Heart right ventricle (tissue), 16 donors: ENCODE results near the gene ACTBL2. TPM values are rescaled to one million over a fixed set of nuclear protein-coding genes. Genes with fewer than 3 reads are reported as not detected.

ENCODE experiments used
- ATAC-seq, 8 donors: fragments of 200-7000 bp; cut with Tn5 transposase; one replicate each; pipeline ENCODE4 v1.9.1; 2020; ENCODE audit warnings: mild to moderate bottlenecking in 8 of 8, moderate library complexity in 8 of 8, moderate number of reproducible peaks in 1 of 8
- DNase-seq, 2 donors: peaks; one replicate each; pipeline ENCODE4 v3.0.0-alpha.2; 2020
- H3K27ac ChIP-seq, 10 donors: fragments of 200-600 bp; sonication (generic) in 2 of 10; one replicate each; pipeline versions ENCODE4 v1.5.0 to v1.8.0; 2020 to 2022; ENCODE audit warnings: mild to moderate bottlenecking in 3 of 10
- H3K27me3 ChIP-seq, 7 donors: fragments of 200-600 bp; one replicate each; pipeline ENCODE4 v1.8.0; 2021 to 2022; ENCODE audit warnings: mild to moderate bottlenecking in 2 of 7
- H3K36me3 ChIP-seq, 9 donors: fragments of 200-600 bp; sonication (generic) in 1 of 9; one replicate each; pipeline versions ENCODE4 v1.5.0 to v1.8.0; 2020 to 2022; ENCODE audit warnings: mild to moderate bottlenecking in 2 of 9
- H3K4me1 ChIP-seq, 9 donors: fragments of 200-600 bp; sonication (generic) in 1 of 9; one replicate each; pipeline versions ENCODE4 v1.5.0 to v1.8.0; 2020 to 2022; ENCODE audit warnings: mild to moderate bottlenecking in 4 of 9
- H3K4me3 ChIP-seq, 10 donors: fragments of 200-600 bp; sonication (generic) in 2 of 10; one replicate each; pipeline versions ENCODE4 v1.5.0 to v1.8.0; 2020 to 2022; ENCODE audit warnings: mild to moderate bottlenecking in 7 of 10, moderate library complexity in 2 of 10
- H3K9me3 ChIP-seq, 11 donors: fragments of 200-600 bp in 10 of 11; sonication (generic) in 2 of 11; one replicate each; pipeline versions ENCODE4 v1.5.0 to v1.8.0; 2013 to 2022; ENCODE audit warnings: mild to moderate bottlenecking in 2 of 11, control low read depth in 1 of 11, moderate library complexity in 1 of 11
- WGBS, 2 donors: extraction: QIAGEN DNeasy Blood & Tissue Kit; methylation state at CpG; one replicate each; pipeline ENCODE4 v1.1.7; 2013; ENCODE audit warnings: inconsistent platforms in 1 of 2; 5-methylcytosine and 5-hydroxymethylcytosine counted together
- intact Hi-C, 10 donors: fragments of 100-400 bp; cut with DNase I; formaldehyde crosslinking; loops; one replicate each; pipeline versions ENCODE4 v1.11.1 to v1.14.2; 2022
- polyA plus RNA-seq, 2 donors: library from polyadenylated mRNA; stranded (reverse); fragments of 200-250 nt; gene quantifications; one replicate each; pipeline ENCODE4 v1.2.3, GENCODE V29; 2013
- total RNA-seq, 10 donors: library from RNA; stranded (reverse); fragmentation: NEBNext Ultra II Directional in 3 of 10; extraction: Animal tissue kit (Norgen Biotek cat#: 25700) in 3 of 10; gene quantifications; one replicate each; pipeline versions ENCODE4 v1.2.1 to v1.2.4, GENCODE V29; 2021 to 2023
- TF ChIP-seq, protein P1 (sequence below), 9 donors: fragments of 200-600 bp; sonication (generic) in 2 of 9; IDR thresholded peaks; one replicate each; pipeline versions ENCODE4 v1.5.0 to v1.8.0; 2021 to 2022; ENCODE audit warnings: antibody characterized with exemption in 9 of 9, mild to moderate bottlenecking in 5 of 9, moderate library complexity in 1 of 9
- donor health status: Arrhythmogenic right ventricular cardiomyopathy.
- donor health status: ischemic (EF 13 %, LVEDD 7.1; RV severe dilation, severe dysfunction).
- donor health status: healthy with polysubstance abuse.
- donor health status: DM: no; HTN: yes; CAD: no.
- donor health status: DM: no; HTN: no; CAD: no.
- donor health status: ischemic (EF 25% LVEDD 6.9; RV normal size, moderate dysfunction).
- donor health status: ischemic (EF 25% LVEDD 5.7; RV mildly dilated, moderate dysfunction).
- donor health status: healthy.
- donor health status: DM: yes; HTN: yes; CAD: no.
- donor health status: Ischemic cardiomyopathy.
- donor health status: ischemic (EF 35%, LVEDD 5.7; RV mildly dilated, moderate dysfunction).
- donor health status: nonischemic (EF 11% LVEDD 7.7; RV severe dilation, severe dysfunction).
- donor health status: DM: yes; HTN: yes; CAD: no.
- donor health status: PGD.
- donor health status: ischemic (EF 29% LVEDD 5.4; RV normal size, mild dysfunction).
- donor health status: nonischemic (EF 23%, LVEDD 6.1; RV moderate dilation, normal function).

Gene ACTBL2
- total and polyA plus RNA-seq, 12 donors = not detected

DNA sequence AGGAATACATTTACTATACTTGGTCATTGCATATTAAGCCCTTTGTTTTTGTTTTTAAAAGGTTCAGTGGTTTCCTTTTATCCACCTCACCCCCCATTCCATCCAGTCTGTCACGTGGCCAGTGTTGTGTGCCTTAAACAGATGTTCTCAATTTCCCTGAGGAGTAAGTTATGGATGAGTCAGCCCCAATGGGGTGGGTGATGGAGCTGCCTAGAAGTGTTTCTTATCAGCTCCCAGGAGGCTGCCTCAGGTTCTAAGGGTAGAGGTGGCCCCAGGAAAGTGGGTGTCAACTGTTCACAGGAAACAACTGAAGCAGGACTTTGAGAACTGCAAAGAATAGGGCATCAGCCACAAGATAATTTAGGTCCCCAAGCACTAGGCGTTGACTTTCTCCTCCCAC lies 41.1 kb downstream of the ACTBL2 start:
- Histone ChIP-seq H3K27ac (no peak overlapping the region), H3K9me3 (no peaks in the 10 kb centered on the region), H3K4me1 (peaks cover 0 to 43% (median 17%) of the 10 kb centered on the region in 9 donors), H3K27me3 (no peaks in the 10 kb centered on the region), H3K4me3 (no peak overlapping the region), H3K36me3 (no peaks in the 10 kb centered on the region)
- ATAC-seq (peak in 2 of 8 donors; percentile 9 to 30), DNase-seq (no peak)
- TF ChIP-seq, protein P1, sequence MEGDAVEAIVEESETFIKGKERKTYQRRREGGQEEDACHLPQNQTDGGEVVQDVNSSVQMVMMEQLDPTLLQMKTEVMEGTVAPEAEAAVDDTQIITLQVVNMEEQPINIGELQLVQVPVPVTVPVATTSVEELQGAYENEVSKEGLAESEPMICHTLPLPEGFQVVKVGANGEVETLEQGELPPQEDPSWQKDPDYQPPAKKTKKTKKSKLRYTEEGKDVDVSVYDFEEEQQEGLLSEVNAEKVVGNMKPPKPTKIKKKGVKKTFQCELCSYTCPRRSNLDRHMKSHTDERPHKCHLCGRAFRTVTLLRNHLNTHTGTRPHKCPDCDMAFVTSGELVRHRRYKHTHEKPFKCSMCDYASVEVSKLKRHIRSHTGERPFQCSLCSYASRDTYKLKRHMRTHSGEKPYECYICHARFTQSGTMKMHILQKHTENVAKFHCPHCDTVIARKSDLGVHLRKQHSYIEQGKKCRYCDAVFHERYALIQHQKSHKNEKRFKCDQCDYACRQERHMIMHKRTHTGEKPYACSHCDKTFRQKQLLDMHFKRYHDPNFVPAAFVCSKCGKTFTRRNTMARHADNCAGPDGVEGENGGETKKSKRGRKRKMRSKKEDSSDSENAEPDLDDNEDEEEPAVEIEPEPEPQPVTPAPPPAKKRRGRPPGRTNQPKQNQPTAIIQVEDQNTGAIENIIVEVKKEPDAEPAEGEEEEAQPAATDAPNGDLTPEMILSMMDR (IDR thresholded peaks at IDR 0.05) = no peak
- 51 to 69% methylated on average over 2 of the region's 2 CpGs for WGBS, 2 donors
- intact Hi-C loops = no loop called here

DNA sequence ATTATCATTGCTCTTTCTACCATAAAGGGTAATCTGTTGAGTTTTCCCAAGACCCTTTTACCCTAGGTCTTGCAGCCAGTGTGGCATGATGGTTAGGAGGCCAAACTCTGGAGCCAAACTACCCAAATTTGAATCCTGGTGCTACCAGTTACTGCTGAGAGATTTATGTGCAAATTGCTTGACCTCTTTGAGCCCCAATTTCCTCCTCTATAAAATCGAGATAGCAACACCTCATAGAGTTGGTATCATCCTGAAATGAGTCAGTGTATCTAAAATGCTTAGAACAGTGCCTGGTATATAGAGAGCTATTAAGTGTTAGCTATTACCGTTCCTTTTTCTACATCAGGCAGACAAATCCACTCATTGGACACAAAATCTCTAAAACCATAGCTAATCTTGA lies 43.0 kb downstream of the ACTBL2 start:
- Histone ChIP-seq H3K27ac (no peak overlapping the region), H3K9me3 (no peaks in the 10 kb centered on the region), H3K4me1 (peaks cover 0 to 35% (median 10%) of the 10 kb centered on the region in 9 donors), H3K27me3 (no peaks in the 10 kb centered on the region), H3K4me3 (no peak overlapping the region), H3K36me3 (no peaks in the 10 kb centered on the region)
- ATAC-seq (no peak), DNase-seq (no peak)
- TF ChIP-seq, protein P1 (IDR thresholded peaks at IDR 0.05) = no peak
- WGBS, 2 donors = 87 to 94% methylated on average over 2 of the region's 2 CpGs
- intact Hi-C loops = no loop called here

DNA sequence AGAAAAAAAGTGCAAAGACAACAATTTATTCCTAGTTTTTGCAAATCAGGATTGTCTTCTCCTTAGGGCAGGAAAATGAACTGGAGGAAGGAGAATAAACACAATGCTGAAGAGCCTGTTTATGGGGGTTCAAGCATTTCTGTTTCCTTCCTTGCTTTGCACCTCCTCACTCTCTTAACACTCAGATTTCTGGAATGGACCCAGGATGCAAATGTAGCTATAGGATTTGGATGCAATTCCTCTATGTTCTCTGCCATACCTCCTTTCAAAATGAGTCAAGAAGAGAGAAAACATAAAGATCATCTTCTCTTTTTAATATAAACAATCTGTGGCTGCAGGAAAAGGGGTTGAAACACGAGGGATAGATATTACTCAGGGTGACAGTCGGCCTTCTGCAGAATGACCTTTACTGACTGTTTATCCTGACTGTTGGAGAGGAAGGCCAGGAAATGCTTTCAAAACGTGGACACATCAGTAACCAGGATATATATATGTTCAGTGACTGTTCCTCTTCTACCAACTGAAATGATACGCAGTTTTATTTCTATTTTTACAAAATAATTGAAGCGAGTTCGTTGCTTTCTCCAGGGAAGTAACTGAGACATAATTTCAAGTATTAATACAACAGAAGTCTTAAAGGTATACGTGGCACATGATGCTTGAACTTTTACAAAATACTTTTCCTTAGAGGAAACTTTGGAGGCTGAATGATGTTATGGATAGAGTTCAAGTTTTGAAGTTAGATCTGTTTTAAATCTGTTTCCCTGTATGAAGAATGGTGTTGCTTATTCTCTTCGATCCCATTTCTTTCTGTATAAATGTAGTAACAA lies 44.4 kb downstream of the ACTBL2 start:
- WGBS, 2 donors = 40 to 45% methylated on average over 8 of the region's 8 CpGs
- no peak for DNase-seq
- Histone ChIP-seq H3K27me3 (no peaks in the 10 kb centered on the region), H3K36me3 (no peaks in the 10 kb centered on the region), H3K27ac (no peak overlapping the region), H3K4me3 (no peak overlapping the region), H3K9me3 (no peaks in the 10 kb centered on the region), H3K4me1 (peaks cover 0 to 44% (median 17%) of the 10 kb centered on the region in 9 donors)
- peak in 1 of 8 donors; percentile 34 for ATAC-seq
- TF ChIP-seq, protein P1 (IDR thresholded peaks at IDR 0.05) = no peak
- intact Hi-C loops = no loop called here

DNA sequence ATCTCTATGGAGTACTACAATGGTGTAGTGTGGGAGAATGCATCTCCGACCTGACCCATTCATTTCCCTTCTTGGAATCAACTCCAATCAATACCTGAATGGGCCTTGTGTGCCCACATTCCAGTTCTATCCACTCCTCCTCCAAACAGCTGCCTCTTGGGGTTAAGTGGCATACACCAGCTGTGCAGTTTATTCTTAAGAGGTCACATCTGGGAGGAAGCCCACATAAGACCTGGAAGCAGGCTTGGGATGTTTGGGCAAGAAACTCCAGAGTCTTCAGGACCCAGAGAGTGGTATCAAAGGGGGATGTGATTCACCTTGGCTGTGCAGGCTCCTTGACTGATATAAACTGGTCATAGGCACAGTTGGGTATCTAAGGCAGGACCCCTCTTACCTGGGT lies 46.0 kb downstream of the ACTBL2 start:
- no peak for ATAC-seq
- H3K36me3 ChIP-seq = no peaks in the 10 kb centered on the region
- H3K4me1 ChIP-seq = peaks cover 0 to 32% (median 6%) of the 10 kb centered on the region in 9 donors
- intact Hi-C loops = no loop called here
- no peak for DNase-seq
- H3K27me3 ChIP-seq = no peaks in the 10 kb centered on the region
- 98 to 100% methylated on average over 1 of the region's 1 CpG for WGBS, 2 donors
- TF ChIP-seq, protein P1 (IDR thresholded peaks at IDR 0.05) = no peak
- no peak overlapping the region for H3K4me3 ChIP-seq
- H3K9me3 ChIP-seq = no peaks in the 10 kb centered on the region
- no peak overlapping the region for H3K27ac ChIP-seq
